Keratinocyte (primary cell): Measurements from ENCODE around the gene HP.

ENCODE experiments used
- CTCF ChIP-seq, 3 experiments: IDR thresholded peaks in 1 of 3; conservative IDR thresholded peaks in 1 of 3; optimal IDR thresholded peaks in 1 of 3; 2 replicates in 2 of 3; 3 replicates in 1 of 3; pipeline versions ENCODE3 to v1.5.1; 2011; ENCODE audit warnings: low read length in 3 of 3, mild to moderate bottlenecking in 3 of 3, moderate library complexity in 2 of 3, control low read depth in 1 of 3, inconsistent platforms in 1 of 3; ENCODE audit not compliant: insufficient read depth in 2 of 3; ENCODE audit errors: extremely low read depth in 1 of 3
- EZH2 ChIP-seq: IDR thresholded peaks from one replicate; pipeline ENCODE4 v1.6.1; 2012; ENCODE audit warnings: inconsistent platforms, mild to moderate bottlenecking, low read length, moderate library complexity

DNA sequence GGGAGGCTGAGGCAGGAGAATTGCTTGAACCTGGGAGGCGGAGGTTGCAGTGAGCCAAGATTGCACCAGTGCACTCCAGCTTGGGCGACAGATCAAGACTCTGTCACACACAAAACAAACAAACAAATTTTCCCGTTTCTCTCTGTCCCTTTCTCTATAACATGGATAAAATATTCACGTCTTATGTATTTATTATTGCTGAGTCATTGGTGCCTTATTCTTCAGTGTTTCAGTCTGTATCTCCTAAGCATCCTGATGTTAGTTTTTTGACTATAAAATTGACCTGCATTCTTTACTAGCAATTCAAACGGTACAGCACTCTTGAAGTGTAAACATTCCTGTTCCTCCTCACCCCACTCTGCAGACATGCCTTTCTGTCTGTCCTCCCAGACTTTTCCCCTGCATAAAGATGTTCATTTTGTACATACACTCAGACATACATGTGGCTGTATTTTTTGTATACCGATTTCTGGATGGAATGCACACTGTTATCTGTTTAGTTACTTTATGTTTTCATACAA is 29.4 kb upstream of the HP start:
- no peak for TF ChIP-seq CTCF (optimal IDR thresholded peaks at IDR 0.05 in 1 of 3, IDR thresholded peaks at IDR 0.05 in 1 of 3, conservative IDR thresholded peaks at IDR 0.05 in 1 of 3; ENCODE audit: extremely low read depth in 1 of 3, insufficient read depth in 2 of 3, low read length in 3 of 3)
- TF ChIP-seq EZH2 = no peak
